ENCODE measurements around the gene RALGAPB.

RALGAPB gene

DNA sequence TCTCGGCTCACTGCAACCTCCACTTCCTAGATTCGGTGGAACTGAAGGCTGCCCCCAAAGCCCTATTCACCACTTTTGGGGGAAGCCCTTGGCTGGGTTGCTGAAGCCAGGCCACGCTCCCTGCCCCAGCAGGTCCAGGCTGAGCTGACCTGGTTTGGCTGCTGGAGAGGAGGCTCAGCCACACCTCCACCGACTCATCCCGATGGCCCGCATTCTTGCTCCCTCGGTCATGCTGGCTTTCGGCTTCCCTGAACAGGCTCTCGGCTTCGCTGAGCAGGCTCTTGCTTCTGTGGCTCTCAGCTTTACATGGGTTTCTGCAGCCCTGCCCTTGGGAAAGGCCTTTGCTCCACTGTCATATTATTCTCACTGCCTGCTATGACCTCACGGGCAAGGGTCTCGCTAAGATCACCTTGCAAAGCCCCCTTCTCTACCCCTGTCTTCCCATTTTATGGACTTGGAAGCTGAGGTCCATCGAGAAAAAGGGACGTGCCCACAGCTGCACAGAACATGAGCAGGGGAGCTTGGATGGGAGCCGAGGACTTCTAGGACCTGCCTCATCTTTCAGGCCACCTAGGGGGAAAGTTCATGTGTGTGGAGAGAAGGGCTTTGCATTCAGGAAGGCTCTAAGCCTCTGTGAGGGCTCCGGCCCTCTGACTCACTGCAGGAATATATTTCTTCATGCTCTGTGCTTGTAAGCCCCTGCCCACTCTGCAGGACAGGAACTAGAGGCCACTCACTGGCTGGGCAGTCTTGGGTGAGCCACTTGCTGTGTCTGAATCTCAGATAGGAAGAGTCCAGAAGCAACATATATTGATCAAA is 144.6 kb downstream of the RALGAPB start:
- ATAC-seq: no peak

DNA sequence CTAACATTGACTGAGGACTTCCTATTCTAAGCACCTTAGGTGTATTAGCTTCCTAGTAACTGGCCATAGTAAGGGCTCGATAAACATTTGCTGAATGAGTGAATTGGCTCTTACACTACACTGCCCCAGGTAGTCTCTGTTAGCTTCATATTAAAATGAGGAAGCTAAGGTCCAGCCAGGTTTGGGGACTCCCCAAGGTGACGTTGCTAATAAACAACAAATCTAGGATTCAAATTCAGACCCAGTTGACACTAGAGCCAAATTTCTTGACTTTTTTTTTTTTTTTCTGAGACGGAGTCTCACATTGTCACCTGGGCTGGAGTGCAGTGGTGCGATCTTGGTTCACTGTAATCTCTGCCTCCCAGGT is 145.2 kb downstream of the RALGAPB start:
- no peak for ATAC-seq

GRCh38 chr20:38620441-38620840 is 147.8 kb downstream of the RALGAPB start:
- no peak for ATAC-seq

- no peak for ATAC-seq
Observed at GRCh38 chr20:38623061-38623460, 150.4 kb downstream of the RALGAPB start.

GRCh38 chr20:38624084-38624483 is 151.4 kb downstream of the RALGAPB start:
- no peak for ATAC-seq

DNA sequence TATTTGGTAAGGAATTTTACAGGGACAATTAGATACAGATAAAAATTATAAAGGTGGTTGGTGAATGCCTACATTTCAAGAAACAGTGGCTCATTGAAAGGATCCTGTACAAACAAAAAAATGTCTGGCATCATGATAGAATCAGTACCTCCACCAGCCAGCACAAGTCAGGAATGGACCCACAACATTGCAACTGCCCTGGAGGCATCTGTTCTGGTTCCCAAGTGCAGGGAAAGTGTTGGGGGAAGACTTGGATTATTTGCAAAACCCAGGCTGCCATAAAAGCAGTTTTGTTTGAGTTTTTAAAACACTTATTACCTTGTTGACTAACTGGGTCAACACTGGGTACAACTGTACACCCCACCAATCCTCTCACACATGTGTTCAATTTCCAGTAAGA is 153.3 kb downstream of the RALGAPB start:
- ATAC-seq: no peak

DNA sequence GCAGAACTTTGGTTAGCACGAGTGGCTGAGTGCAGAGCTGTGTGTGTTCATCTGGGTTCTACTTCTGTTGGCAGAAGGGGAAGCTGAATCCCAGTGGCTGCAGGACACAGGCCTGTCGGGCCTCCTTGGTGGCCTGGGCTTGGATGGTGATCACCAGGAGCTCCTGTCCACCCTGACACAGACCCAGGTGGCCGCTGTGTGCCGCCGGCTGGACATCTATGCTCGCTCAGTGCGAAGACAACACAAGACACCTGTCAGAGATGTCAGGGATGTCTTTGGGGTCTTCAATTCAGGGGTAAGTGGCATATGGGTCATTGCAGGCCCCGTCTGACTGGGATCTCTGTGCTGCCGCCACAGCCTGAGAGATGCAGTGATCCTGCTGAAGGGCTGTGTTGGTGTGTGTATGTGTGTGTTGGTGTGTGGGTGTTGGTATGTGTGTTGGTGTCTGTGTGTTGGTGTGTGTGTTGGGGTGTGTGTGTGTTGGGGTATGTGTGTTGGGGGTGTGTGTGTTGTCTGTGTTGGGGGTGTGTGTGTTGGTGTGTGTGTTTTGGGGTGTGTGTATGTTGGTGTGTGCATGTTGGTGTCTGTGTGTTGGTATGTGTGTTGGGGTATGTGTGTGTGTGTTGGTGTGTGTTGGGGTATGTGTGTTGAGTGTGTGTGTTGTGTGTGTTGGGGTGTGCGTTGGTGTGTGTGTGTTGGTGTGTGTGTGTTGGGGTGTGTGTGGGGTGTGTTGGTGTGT is 154.4 kb downstream of the RALGAPB start:
- no peak for ATAC-seq
